GM19328 (cell line): ENCODE data around the gene TTF1.

Experiments used
- ATAC-seq: cut with Tn5 transposase; IDR thresholded peaks from one replicate; pipeline ENCODE4 v1.9.1; 2021; ENCODE audit warnings: mild to moderate bottlenecking, moderate library complexity; ENCODE audit not compliant: unreplicated experiment

The TTF1 gene

GRCh38 chr9:132406554-132407122, at the start of gene TTF1:
Gene TTF1, minus strand, starts transcription at chr9:132406840. Its CDS starts 4,019 bp downstream, at chr9:132402821.
- ATAC-seq, result peak; percentile 81

GRCh38 chr9:132456241-132456640, 49.6 kb upstream of the TTF1 start:
- ATAC-seq, result no peak

- no peak for ATAC-seq
Measured at GRCh38 chr9:132451276-132451675, 44.6 kb upstream of the TTF1 start.

GRCh38 chr9:132447902-132448301, 41.3 kb upstream of the TTF1 start:
- ATAC-seq, result no peak

GRCh38 chr9:132447346-132447745, 40.7 kb upstream of the TTF1 start:
- no peak for ATAC-seq

GRCh38 chr9:132446887-132447286, 40.2 kb upstream of the TTF1 start:
- ATAC-seq, result no peak

GRCh38 chr9:132443951-132444607, 37.4 kb upstream of the TTF1 start:
- ATAC-seq, result no peak

- no peak for ATAC-seq
Measured at GRCh38 chr9:132441404-132441803, 34.8 kb upstream of the TTF1 start.

- no peak for ATAC-seq
Measured at GRCh38 chr9:132440735-132441134, 34.1 kb upstream of the TTF1 start.

- no peak for ATAC-seq
Measured at GRCh38 chr9:132439153-132439552, 32.5 kb upstream of the TTF1 start.

- no peak for ATAC-seq
Measured at GRCh38 chr9:132434881-132435280, 28.2 kb upstream of the TTF1 start.

GRCh38 chr9:132430998-132431397, 24.4 kb upstream of the TTF1 start:
- ATAC-seq, result no peak

GRCh38 chr9:132426639-132427414, 20.2 kb upstream of the TTF1 start:
- ATAC-seq, result no peak

- ATAC-seq, result no peak
Measured at GRCh38 chr9:132425675-132426062, 19.0 kb upstream of the TTF1 start.

- ATAC-seq, result no peak
Measured at GRCh38 chr9:132424857-132425674, 18.4 kb upstream of the TTF1 start.

GRCh38 chr9:132423503-132423902, 16.9 kb upstream of the TTF1 start:
- no peak for ATAC-seq

GRCh38 chr9:132422574-132422973, 15.9 kb upstream of the TTF1 start:
- no peak for ATAC-seq

GRCh38 chr9:132418726-132419363, 12.2 kb upstream of the TTF1 start:
- no peak for ATAC-seq

- ATAC-seq, result no peak
Measured at GRCh38 chr9:132415181-132415580, 8.5 kb upstream of the TTF1 start.

GRCh38 chr9:132414731-132415130, 8.1 kb upstream of the TTF1 start:
- ATAC-seq, result no peak

GRCh38 chr9:132413926-132414325, 7.3 kb upstream of the TTF1 start:
- ATAC-seq, result no peak
